ENCODE measurements around the gene PCNX2.

PCNX2 gene

DNA sequence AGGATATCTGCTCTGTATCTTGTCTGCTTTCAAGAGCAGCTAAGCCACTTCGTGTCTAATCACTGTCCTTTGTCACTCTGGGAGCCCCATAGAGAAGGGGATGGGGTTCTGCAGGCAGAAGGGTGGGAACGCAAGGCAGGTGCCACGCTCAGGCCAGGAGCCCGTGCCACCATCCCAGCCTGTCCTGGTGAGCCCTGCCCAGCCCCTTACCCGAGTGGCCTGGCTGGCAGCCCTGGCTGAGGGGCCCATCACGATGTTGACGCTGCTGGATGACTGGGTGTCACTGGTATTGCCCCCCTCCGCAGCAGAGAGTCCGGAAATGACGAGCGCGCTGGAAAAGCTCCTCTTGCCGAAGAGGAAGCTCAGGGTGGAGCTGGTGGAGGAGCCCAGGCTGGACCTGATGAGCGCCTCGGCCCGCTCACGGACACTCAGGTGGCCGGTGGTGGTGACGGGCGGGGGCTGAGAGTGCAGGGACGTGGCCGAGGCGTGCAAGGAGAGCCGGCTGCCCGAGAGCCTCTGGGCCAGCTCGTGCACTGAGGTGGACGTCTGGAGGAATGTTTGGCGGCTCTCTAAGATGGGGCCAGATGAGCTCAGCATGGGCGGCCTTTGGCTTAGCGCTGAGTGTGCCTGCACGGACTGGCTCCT lies 309.5 kb downstream of the PCNX2 start:
- TF ChIP-seq TEAD4 (IDR thresholded peaks at IDR 0.05) (no peak), EP300 (IDR thresholded peaks at IDR 0.05; ENCODE audit: borderline replicate concordance) (no peak), ZBTB7A (IDR thresholded peaks at IDR 0.05; ENCODE audit: low read depth) (no peak), CREB1 (IDR thresholded peaks at IDR 0.05; ENCODE audit: low read depth) (no peak), CEBPB (IDR thresholded peaks at IDR 0.05) (no peak), FOXM1 (IDR thresholded peaks at IDR 0.05; ENCODE audit: borderline replicate concordance, low read depth) (no peak), EGR1 (IDR thresholded peaks at IDR 0.05) (no peak), RAD21 (IDR thresholded peaks at IDR 0.05; ENCODE audit: low read depth) (no peak), TAF1 (IDR thresholded peaks at IDR 0.05; ENCODE audit: low read depth) (no peak), YY1 (IDR thresholded peaks at IDR 0.05; ENCODE audit: low read depth) (no peak), NFIC (IDR thresholded peaks at IDR 0.05) (no peak), TCF12 (IDR thresholded peaks at IDR 0.05; ENCODE audit: low read depth) (no peak)
- TF ChIP-seq, protein P1, sequence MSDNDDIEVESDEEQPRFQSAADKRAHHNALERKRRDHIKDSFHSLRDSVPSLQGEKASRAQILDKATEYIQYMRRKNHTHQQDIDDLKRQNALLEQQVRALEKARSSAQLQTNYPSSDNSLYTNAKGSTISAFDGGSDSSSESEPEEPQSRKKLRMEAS (IDR thresholded peaks at IDR 0.05) = no peak
- TF ChIP-seq, protein P2, sequence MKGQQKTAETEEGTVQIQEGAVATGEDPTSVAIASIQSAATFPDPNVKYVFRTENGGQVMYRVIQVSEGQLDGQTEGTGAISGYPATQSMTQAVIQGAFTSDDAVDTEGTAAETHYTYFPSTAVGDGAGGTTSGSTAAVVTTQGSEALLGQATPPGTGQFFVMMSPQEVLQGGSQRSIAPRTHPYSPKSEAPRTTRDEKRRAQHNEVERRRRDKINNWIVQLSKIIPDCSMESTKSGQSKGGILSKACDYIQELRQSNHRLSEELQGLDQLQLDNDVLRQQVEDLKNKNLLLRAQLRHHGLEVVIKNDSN (IDR thresholded peaks at IDR 0.05) = no peak
- TF ChIP-seq, protein P3, sequence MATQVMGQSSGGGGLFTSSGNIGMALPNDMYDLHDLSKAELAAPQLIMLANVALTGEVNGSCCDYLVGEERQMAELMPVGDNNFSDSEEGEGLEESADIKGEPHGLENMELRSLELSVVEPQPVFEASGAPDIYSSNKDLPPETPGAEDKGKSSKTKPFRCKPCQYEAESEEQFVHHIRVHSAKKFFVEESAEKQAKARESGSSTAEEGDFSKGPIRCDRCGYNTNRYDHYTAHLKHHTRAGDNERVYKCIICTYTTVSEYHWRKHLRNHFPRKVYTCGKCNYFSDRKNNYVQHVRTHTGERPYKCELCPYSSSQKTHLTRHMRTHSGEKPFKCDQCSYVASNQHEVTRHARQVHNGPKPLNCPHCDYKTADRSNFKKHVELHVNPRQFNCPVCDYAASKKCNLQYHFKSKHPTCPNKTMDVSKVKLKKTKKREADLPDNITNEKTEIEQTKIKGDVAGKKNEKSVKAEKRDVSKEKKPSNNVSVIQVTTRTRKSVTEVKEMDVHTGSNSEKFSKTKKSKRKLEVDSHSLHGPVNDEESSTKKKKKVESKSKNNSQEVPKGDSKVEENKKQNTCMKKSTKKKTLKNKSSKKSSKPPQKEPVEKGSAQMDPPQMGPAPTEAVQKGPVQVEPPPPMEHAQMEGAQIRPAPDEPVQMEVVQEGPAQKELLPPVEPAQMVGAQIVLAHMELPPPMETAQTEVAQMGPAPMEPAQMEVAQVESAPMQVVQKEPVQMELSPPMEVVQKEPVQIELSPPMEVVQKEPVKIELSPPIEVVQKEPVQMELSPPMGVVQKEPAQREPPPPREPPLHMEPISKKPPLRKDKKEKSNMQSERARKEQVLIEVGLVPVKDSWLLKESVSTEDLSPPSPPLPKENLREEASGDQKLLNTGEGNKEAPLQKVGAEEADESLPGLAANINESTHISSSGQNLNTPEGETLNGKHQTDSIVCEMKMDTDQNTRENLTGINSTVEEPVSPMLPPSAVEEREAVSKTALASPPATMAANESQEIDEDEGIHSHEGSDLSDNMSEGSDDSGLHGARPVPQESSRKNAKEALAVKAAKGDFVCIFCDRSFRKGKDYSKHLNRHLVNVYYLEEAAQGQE (IDR thresholded peaks at IDR 0.05; ENCODE audit: low read depth) = no peak

DNA sequence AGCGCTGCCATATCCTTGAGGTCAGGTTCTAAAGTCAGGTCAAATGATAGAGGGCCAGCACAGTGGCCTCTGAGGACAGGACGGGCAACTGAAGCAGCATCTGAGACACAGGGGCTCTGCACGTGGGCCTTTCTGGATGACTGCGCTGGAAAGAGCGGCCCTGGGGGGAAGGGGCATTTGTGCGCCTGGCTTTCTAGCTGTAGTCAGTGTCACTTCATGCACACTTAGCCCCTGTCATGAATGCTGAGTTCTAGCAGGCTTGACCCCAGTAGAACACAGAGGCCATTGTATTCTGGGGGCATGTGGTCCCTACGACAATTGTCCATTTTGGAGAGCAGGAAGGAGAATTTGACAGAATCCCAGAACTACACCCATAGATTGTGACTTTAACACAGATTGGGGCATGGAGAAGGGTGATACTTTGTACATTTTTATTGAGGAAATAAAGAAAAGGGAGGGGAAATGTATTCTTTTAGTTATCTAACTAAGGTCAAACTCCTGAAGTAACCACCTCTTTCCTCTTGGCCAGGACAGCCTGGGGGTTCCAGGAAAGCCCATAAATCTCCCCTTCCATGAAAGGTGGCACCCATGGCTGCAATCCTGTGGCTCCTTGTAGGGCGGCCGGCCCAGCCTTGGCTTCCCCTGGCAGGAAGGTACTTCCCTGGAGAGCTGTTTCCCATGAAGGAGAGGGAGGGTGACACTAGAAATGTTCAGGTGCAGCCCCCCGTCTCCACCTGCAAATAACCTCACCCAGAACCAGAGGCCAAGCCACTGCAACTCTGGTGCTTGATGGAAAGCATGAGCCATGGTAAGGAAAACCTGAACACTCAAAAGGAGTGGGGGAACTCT lies 310.7 kb downstream of the PCNX2 start:
- no peak for TF ChIP-seq FOXM1 (IDR thresholded peaks at IDR 0.05; ENCODE audit: borderline replicate concordance, low read depth)
- TF ChIP-seq, protein P1 (IDR thresholded peaks at IDR 0.05) = no peak
- no peak for TF ChIP-seq NFIC (IDR thresholded peaks at IDR 0.05)
- TF ChIP-seq RAD21 (IDR thresholded peaks at IDR 0.05; ENCODE audit: low read depth) = no peak
- TF ChIP-seq EGR1 (IDR thresholded peaks at IDR 0.05) = no peak
- TF ChIP-seq YY1 (IDR thresholded peaks at IDR 0.05; ENCODE audit: low read depth) = no peak
- TF ChIP-seq, protein P2 (IDR thresholded peaks at IDR 0.05) = no peak
- TF ChIP-seq CREB1 (IDR thresholded peaks at IDR 0.05; ENCODE audit: low read depth) = no peak
- TF ChIP-seq, protein P3 (IDR thresholded peaks at IDR 0.05; ENCODE audit: low read depth) = no peak
- TF ChIP-seq CEBPB (IDR thresholded peaks at IDR 0.05) = no peak
- TF ChIP-seq TEAD4 (IDR thresholded peaks at IDR 0.05) = no peak
- TF ChIP-seq EP300 (IDR thresholded peaks at IDR 0.05; ENCODE audit: borderline replicate concordance) = no peak

DNA sequence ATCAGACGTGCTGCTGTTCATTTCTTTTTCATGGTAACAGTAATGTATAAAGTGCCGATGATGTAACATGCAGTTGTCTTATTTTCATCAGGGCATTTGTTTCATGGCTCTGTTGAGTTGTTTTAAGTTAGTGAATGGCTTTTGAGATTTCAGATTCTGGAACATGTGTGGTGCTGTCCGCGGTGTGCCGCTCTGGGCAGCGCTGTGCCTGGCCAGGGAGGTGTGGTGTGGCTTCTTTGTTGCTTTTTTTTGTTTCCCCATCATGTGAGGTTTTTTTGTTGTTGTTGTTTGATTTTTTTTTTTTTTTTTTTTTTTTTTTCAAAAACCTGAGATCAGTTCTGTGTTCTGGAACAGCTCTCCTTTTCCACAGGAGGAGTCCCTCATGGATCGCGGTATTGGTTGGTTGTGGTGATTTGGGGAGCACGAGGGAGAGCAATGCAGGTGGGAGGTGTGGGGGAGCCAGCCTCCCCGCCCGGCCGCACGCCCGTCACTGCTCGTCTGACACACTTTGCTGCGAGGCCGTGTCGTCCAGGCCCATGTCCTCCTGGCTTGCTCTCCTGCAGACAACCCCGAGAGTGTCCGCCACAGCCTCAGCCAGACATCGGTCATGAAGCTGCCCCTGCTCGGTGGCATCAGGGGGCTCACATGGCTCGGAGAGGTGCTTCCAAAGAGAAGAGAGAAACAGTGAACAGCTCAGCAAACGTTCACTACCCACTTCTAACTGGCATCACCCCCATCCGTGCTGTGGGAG lies 311.5 kb downstream of the PCNX2 start:
- no peak for TF ChIP-seq FOXM1 (IDR thresholded peaks at IDR 0.05; ENCODE audit: borderline replicate concordance, low read depth)
- TF ChIP-seq TAF1 (IDR thresholded peaks at IDR 0.05; ENCODE audit: low read depth) = no peak
- TF ChIP-seq, protein P1 (IDR thresholded peaks at IDR 0.05) = no peak
- no peak for TF ChIP-seq ZBTB7A (IDR thresholded peaks at IDR 0.05; ENCODE audit: low read depth)
- TF ChIP-seq YY1 (IDR thresholded peaks at IDR 0.05; ENCODE audit: low read depth) = no peak
- TF ChIP-seq, protein P3 (IDR thresholded peaks at IDR 0.05; ENCODE audit: low read depth) = no peak
- TF ChIP-seq, protein P2 (IDR thresholded peaks at IDR 0.05) = no peak
- no peak for TF ChIP-seq EGR1 (IDR thresholded peaks at IDR 0.05)
- no peak for TF ChIP-seq TCF12 (IDR thresholded peaks at IDR 0.05; ENCODE audit: low read depth)
- no peak for TF ChIP-seq CREB1 (IDR thresholded peaks at IDR 0.05; ENCODE audit: low read depth)
- TF ChIP-seq TEAD4 (IDR thresholded peaks at IDR 0.05) = no peak
- no peak for TF ChIP-seq EP300 (IDR thresholded peaks at IDR 0.05; ENCODE audit: borderline replicate concordance)
- TF ChIP-seq NFIC (IDR thresholded peaks at IDR 0.05) = no peak
- no peak for TF ChIP-seq RAD21 (IDR thresholded peaks at IDR 0.05; ENCODE audit: low read depth)
- no peak for TF ChIP-seq CEBPB (IDR thresholded peaks at IDR 0.05)
